ENCODE results near the gene PLCL2. TPM values are rescaled to one million over a fixed set of nuclear protein-coding genes. Genes with fewer than 3 reads are reported as not detected.

PLCL2 gene
- total and polyA plus RNA-seq, 2 donors (not counting 3 experiments of a cell fraction or from before 2014, with no cell fraction given) = 2.3 to 10.7 TPM

- no peak overlapping the region for H3K4me3 ChIP-seq (replicated peaks in 1 of 3; ENCODE audit: insufficient read depth in 1 of 3, low read depth in 1 of 3, low read length in 3 of 3)
- H3K79me2 ChIP-seq (ENCODE audit: control insufficient read depth, insufficient read depth, low read length) = peaks cover 24% of the 10 kb centered on the region
- H2AFZ ChIP-seq (ENCODE audit: low read depth, low read length) = no peak overlapping the region
- ChIA-PET CTCF (interaction anchor here (2.4 kb wide), 1 partner anchor 60 kb away, joined by 6 read pairs; no protein-coding TSS in a partner anchor), POLR2A (no interaction called here)
- intact Hi-C loops (cut with micrococcal nuclease) (loop anchor here (5.0 kb wide), 1 partner anchor 287 kb away; no protein-coding TSS in a partner anchor), dilution Hi-C loops (cut with MboI; ENCODE audit: extremely low pct_ligation_motif_present, low sequenced_read_pairs) (no loop called here)
- H3K9me3 ChIP-seq (replicated peaks; ENCODE audit: control insufficient read depth, insufficient read depth, low read length) = no peaks in the 10 kb centered on the region
- TF ChIP-seq JUN (IDR thresholded peaks at IDR 0.05; ENCODE audit: borderline replicate concordance, insufficient read depth, insufficient read length, low read depth) (no peak), CTCF (IDR thresholded peaks at IDR 0.05; ENCODE audit: extremely low read depth in 1 of 2, insufficient read depth in 1 of 2, low read depth in 1 of 2, low read length in 2 of 2) (no peak), POLR2AphosphoS5 (IDR thresholded peaks at IDR 0.05; ENCODE audit: insufficient read depth, low read depth, low read length) (no peak), GATA2 (IDR thresholded peaks at IDR 0.05; ENCODE audit: insufficient read depth, insufficient read length, low read depth, low read length) (no peak), MAX (IDR thresholded peaks at IDR 0.05; ENCODE audit: insufficient read depth, insufficient read length) (no peak), POLR2A (IDR thresholded peaks at IDR 0.05; ENCODE audit: low read depth, low read length) (no peak), FOS (IDR thresholded peaks at IDR 0.05; ENCODE audit: borderline replicate concordance, insufficient read depth, low read length) (no peak), EZH2 (IDR thresholded peaks at IDR 0.05; ENCODE audit: borderline replicate concordance, low read depth, low read length, severe bottlenecking) (no peak), MYC (IDR thresholded peaks at IDR 0.05; ENCODE audit: low read depth, low read length) (no peak)
- H3K27me3 ChIP-seq (ENCODE audit: control insufficient read depth in 2 of 2, insufficient read depth in 2 of 2, low read length in 2 of 2) = no peaks in the 10 kb centered on the region
- no peaks in the 10 kb centered on the region for H3K9me1 ChIP-seq (replicated peaks; ENCODE audit: control insufficient read depth, extremely low read depth, insufficient read depth, low read length)
- no TSS peak for BruUV-seq (replicated peaks)
- DNase-seq (ENCODE audit: low read depth, low spot score) (no peak), FAIRE-seq (no peak)
- H3K4me1 ChIP-seq (ENCODE audit: control insufficient read depth, extremely low read depth, insufficient read depth, low read length) = peaks cover 13% of the 10 kb centered on the region
- H3K27ac ChIP-seq (ENCODE audit: insufficient read depth, low read depth, low read length) = no peak overlapping the region
- H4K20me1 ChIP-seq (replicated peaks; ENCODE audit: control insufficient read depth, extremely low read depth, insufficient read depth, low read length) = no peaks in the 10 kb centered on the region
- H3K4me2 ChIP-seq (ENCODE audit: insufficient read depth, low read length) = no peak overlapping the region
- H3K36me3 ChIP-seq (ENCODE audit: control insufficient read depth in 2 of 2, extremely low read depth in 1 of 2, insufficient read depth in 2 of 2, low read length in 2 of 2) = no peaks in the 10 kb centered on the region
- no peak overlapping the region for H3K9ac ChIP-seq (replicated peaks; ENCODE audit: extremely low read depth, insufficient read depth, low read length)
These were observed 4.2 kb downstream of the PLCL2 start for GRCh38 chr3:16888785-16889607.
